GM23248 (cell line): Measurements from ENCODE around the gene WASHC4. TPM values are rescaled to one million over a fixed set of nuclear protein-coding genes. Genes with fewer than 3 reads are reported as not detected.
A peak's percentile ranks its signal among the peaks of the same experiment; 100 is the strongest.

Experiments
- DNase-seq: peaks from one replicate; pipeline ENCODE4 v3.0.0-alpha.2; 2015
- H2AFZ ChIP-seq: fragments of 200-600 bp; sonication (generic); 2 replicates; pipeline ENCODE4 v1.6.1; 2016; ENCODE audit warnings: antibody characterized with exemption
- H3F3A ChIP-seq: fragments of 200-600 bp; sonication (generic); 2 replicates; pipeline ENCODE4 v1.6.1; 2016; ENCODE audit warnings: mild to moderate bottlenecking, antibody characterized with exemption, mixed run types; ENCODE audit not compliant: insufficient read depth
- H3K27ac ChIP-seq: fragments of 200-600 bp; sonication (generic); 2 replicates; pipeline ENCODE4 v1.5.1; 2016; ENCODE audit warnings: mild to moderate bottlenecking
- H3K27me3 ChIP-seq: fragments of 200-600 bp; sonication (generic); replicated peaks from 2 replicates; pipeline ENCODE4 v1.6.1; 2016; ENCODE audit warnings: mild to moderate bottlenecking; ENCODE audit not compliant: insufficient read depth
- H3K36me3 ChIP-seq: fragments of 200-600 bp; sonication (generic); 2 replicates; pipeline ENCODE4 v1.6.1; 2016; ENCODE audit warnings: low read depth, mild to moderate bottlenecking
- H3K4me1 ChIP-seq: fragments of 200-600 bp; sonication (generic); 2 replicates; pipeline ENCODE4 v1.6.1; 2016; ENCODE audit warnings: mild to moderate bottlenecking; ENCODE audit not compliant: insufficient read depth
- H3K4me2 ChIP-seq: fragments of 200-600 bp; sonication (generic); one replicate; pipeline ENCODE4 v1.6.1; 2016; ENCODE audit warnings: mild to moderate bottlenecking; ENCODE audit not compliant: unreplicated experiment
- H3K4me3 ChIP-seq: fragments of 200-600 bp; sonication (generic); 2 replicates; pipeline ENCODE4 v1.5.1; 2016; ENCODE audit warnings: mild to moderate bottlenecking
- H3K79me2 ChIP-seq: fragments of 200-600 bp; sonication (generic); 2 replicates; pipeline ENCODE4 v1.6.1; 2016; ENCODE audit warnings: mild to moderate bottlenecking; ENCODE audit not compliant: insufficient read depth
- H3K9ac ChIP-seq: fragments of 200-600 bp; sonication (generic); 2 replicates; pipeline ENCODE4 v1.6.1; 2016; ENCODE audit warnings: mild to moderate bottlenecking
- H3K9me2 ChIP-seq: fragments of 200-600 bp; sonication (generic); 2 replicates; pipeline ENCODE4 v1.6.1; 2016; ENCODE audit warnings: mixed run types, mild to moderate bottlenecking, moderate library complexity; ENCODE audit not compliant: insufficient read depth
- H3K9me3 ChIP-seq: fragments of 200-600 bp; sonication (generic); one replicate; pipeline ENCODE4 v1.6.1; 2017; ENCODE audit warnings: low read depth
- H4K20me1 ChIP-seq: fragments of 200-600 bp; sonication (generic); 2 replicates; pipeline ENCODE4 v1.6.0; 2016; ENCODE audit not compliant: insufficient read depth
- EZH2 ChIP-seq: fragments of 200-600 bp; sonication (generic); IDR thresholded peaks from 2 replicates; pipeline ENCODE4 v1.6.1; 2018; ENCODE audit warnings: antibody characterized with exemption, mild to moderate bottlenecking; ENCODE audit not compliant: insufficient read depth, poor library complexity, severe bottlenecking
- EZH2phosphoT487 ChIP-seq: fragments of 200-600 bp; sonication (generic); IDR thresholded peaks from 2 replicates; pipeline ENCODE4 v1.6.1; 2018; ENCODE audit warnings: antibody characterized with exemption, moderate library complexity, mild to moderate bottlenecking, low read depth; ENCODE audit not compliant: insufficient read depth
- WGBS, 2 experiments: methylation state at CpG; one replicate each; pipeline ENCODE4 v1.1.6; 2015 to 2017; ENCODE audit warnings: low lambda C conversion rate in 2 of 2, low coverage in 1 of 2; ENCODE audit errors: missing lambda C conversion rate in 2 of 2; 5-methylcytosine and 5-hydroxymethylcytosine counted together
- in situ Hi-C: fragments of 300-500 bp; cut with MboI; formaldehyde crosslinking; loops from 2 replicates; pipeline ENCODE4 v1.15.0; 2020
- polyA plus RNA-seq: library from polyadenylated mRNA; unstranded; fragments of >200 nt; fragmentation: Nextera tagmentation; extraction: Ambion mirVana; gene quantifications from 2 replicates; pipeline ENCODE4 v1.2.1, GENCODE V29; 2016
- total RNA-seq: library from RNA; depleted of rRNA; stranded (reverse); fragments of >200 nt; shearing (Covaris generic); gene quantifications from 2 replicates; pipeline ENCODE4 v1.2.3, GENCODE V29; 2014

Gene WASHC4
- total and polyA plus RNA-seq, 2 experiments from 2014 or later, result 53.5 to 63.4 TPM

GRCh38 chr12:105110851-105111250, 3.3 kb downstream of the WASHC4 start:
- 25 to 32% methylated on average over 4 of the region's 4 CpGs for WGBS, 2 experiments
- peaks cover 79% of the 10 kb centered on the region for H3K79me2 ChIP-seq
- peak overlapping the region; percentile 55 for H3K27ac ChIP-seq
- H3K27me3 ChIP-seq, result no peaks in the 10 kb centered on the region
- H3K4me2 ChIP-seq, result peak overlapping the region; percentile 95
- H4K20me1 ChIP-seq, result 0 out of 2 replicates have a peak, but pooled peaks cover 11% of the 10 kb centered on the region
- H3K9ac ChIP-seq, result peak overlapping the region; percentile 96
- peak overlapping the region; percentile 91 for H3K4me3 ChIP-seq
- peaks cover 41% of the 10 kb centered on the region for H3K36me3 ChIP-seq
- in situ Hi-C loops, result no loop called here
- H3K4me1 ChIP-seq, result peaks cover 40% of the 10 kb centered on the region
- no peak overlapping the region for H2AFZ ChIP-seq
- H3K9me2 ChIP-seq, result no peaks in the 10 kb centered on the region
- TF ChIP-seq EZH2phosphoT487, result no peak
- TF ChIP-seq EZH2, result no peak
- peaks cover 42% of the 10 kb centered on the region for H3F3A ChIP-seq
- no peaks in the 10 kb centered on the region for H3K9me3 ChIP-seq
- DNase-seq, result peak; percentile 24

GRCh38 chr12:105113094-105113493, 5.6 kb downstream of the WASHC4 start:
- DNase-seq, result no peak
- H3K27ac ChIP-seq, result no peak overlapping the region
- H3K79me2 ChIP-seq, result peaks cover 100% of the 10 kb centered on the region
- no peaks in the 10 kb centered on the region for H3K9me3 ChIP-seq
- H3K36me3 ChIP-seq, result peaks cover 64% of the 10 kb centered on the region
- in situ Hi-C loops, result no loop called here
- no peaks in the 10 kb centered on the region for H3K9me2 ChIP-seq
- H3K4me2 ChIP-seq, result peak overlapping the region; percentile 7
- no peak overlapping the region for H2AFZ ChIP-seq
- WGBS, 2 experiments, result 82 to 89% methylated on average over 3 of the region's 3 CpGs
- peaks cover 42% of the 10 kb centered on the region for H3F3A ChIP-seq
- H4K20me1 ChIP-seq, result 0 out of 2 replicates have a peak, but pooled peaks cover 11% of the 10 kb centered on the region
- TF ChIP-seq EZH2 (no peak), EZH2phosphoT487 (no peak)
- H3K27me3 ChIP-seq, result no peaks in the 10 kb centered on the region
- peaks cover 40% of the 10 kb centered on the region for H3K4me1 ChIP-seq
- H3K9ac ChIP-seq, result no peak overlapping the region
- no peak overlapping the region for H3K4me3 ChIP-seq

GRCh38 chr12:105116969-105117368, 9.4 kb downstream of the WASHC4 start:
- Histone ChIP-seq H3K9ac (no peak overlapping the region), H3K27me3 (no peaks in the 10 kb centered on the region), H3K4me2 (no peak overlapping the region), H3K9me3 (no peaks in the 10 kb centered on the region), H2AFZ (no peak overlapping the region), H3K27ac (no peak overlapping the region), H3F3A (peaks cover 3% of the 10 kb centered on the region; the same call in 1 of the 2 replicates), H3K4me1 (peaks cover 14% of the 10 kb centered on the region), H3K9me2 (no peaks in the 10 kb centered on the region), H3K36me3 (peaks cover 97% of the 10 kb centered on the region), H3K4me3 (no peak overlapping the region), H3K79me2 (peaks cover 97% of the 10 kb centered on the region), H4K20me1 (0 out of 2 replicates have a peak, but pooled peaks cover 7% of the 10 kb centered on the region)
- TF ChIP-seq EZH2phosphoT487 (no peak), EZH2 (no peak)
- 94 to 100% methylated on average over 1 of the region's 1 CpG for WGBS, 2 experiments
- in situ Hi-C loops, result no loop called here
- DNase-seq, result no peak

GRCh38 chr12:105120551-105120950, 13.0 kb downstream of the WASHC4 start:
- Histone ChIP-seq H3F3A (no peaks in the 10 kb centered on the region; the same call in 1 of the 2 replicates), H3K79me2 (peaks cover 93% of the 10 kb centered on the region), H3K4me1 (no peaks in the 10 kb centered on the region), H3K9me2 (no peaks in the 10 kb centered on the region), H3K27ac (no peak overlapping the region), H3K9ac (no peak overlapping the region), H4K20me1 (no peaks in the 10 kb centered on the region), H3K27me3 (no peaks in the 10 kb centered on the region), H2AFZ (no peak overlapping the region), H3K4me2 (no peak overlapping the region), H3K36me3 (peaks cover 94% of the 10 kb centered on the region), H3K9me3 (no peaks in the 10 kb centered on the region), H3K4me3 (no peak overlapping the region)
- in situ Hi-C loops, result no loop called here
- WGBS, 2 experiments, result 96% methylated on average over 2 of the region's 2 CpGs
- TF ChIP-seq EZH2, result no peak
- no peak for TF ChIP-seq EZH2phosphoT487
- DNase-seq, result no peak

GRCh38 chr12:105138248-105138647, 30.7 kb downstream of the WASHC4 start:
- H3K4me1 ChIP-seq, result peaks cover 6% of the 10 kb centered on the region; the same call in 1 of the 2 replicates
- H3K9me3 ChIP-seq, result no peaks in the 10 kb centered on the region
- no peaks in the 10 kb centered on the region for H3K9me2 ChIP-seq
- in situ Hi-C loops, result no loop called here
- H3K79me2 ChIP-seq, result peaks cover 91% of the 10 kb centered on the region
- no peak overlapping the region for H3K9ac ChIP-seq
- WGBS, 2 experiments, result 92 to 94% methylated on average over 2 of the region's 2 CpGs
- H3K27ac ChIP-seq, result no peak overlapping the region
- H3K4me2 ChIP-seq, result no peak overlapping the region
- no peak for DNase-seq
- H2AFZ ChIP-seq, result no peak overlapping the region
- no peak for TF ChIP-seq EZH2
- H4K20me1 ChIP-seq, result no peaks in the 10 kb centered on the region
- H3K36me3 ChIP-seq, result peaks cover 79% of the 10 kb centered on the region
- H3K4me3 ChIP-seq, result no peak overlapping the region
- H3K27me3 ChIP-seq, result no peaks in the 10 kb centered on the region
- H3F3A ChIP-seq, result peaks cover 8% of the 10 kb centered on the region; the same call in 1 of the 2 replicates
